Naive thymus-derived CD4-positive, alpha-beta T cell (primary cell): ENCODE measurements around the gene CTNNA3. TPM values are rescaled to one million over a fixed set of nuclear protein-coding genes. Genes with fewer than 3 reads are reported as not detected.

Experiments
- ATAC-seq: fragments of 150-1000 bp; cut with Tn5 transposase; 2 replicates; pipeline ENCODE4 v1.10.0; 2021; ENCODE audit warnings: mild to moderate bottlenecking, moderate library complexity
- CTCF ChIA-PET: fragments of 350-600 bp; sonication (Branson Sonifier 250); formaldehyde crosslinking; loops from one replicate; lab custom pipeline; 2021; ENCODE audit warnings: antibody characterized with exemption; lab: Charles Lee
- POLR2A ChIA-PET: fragments of 350-600 bp; sonication (Branson Sonifier 250); formaldehyde crosslinking; loops from one replicate; lab custom pipeline; 2021; ENCODE audit warnings: antibody characterized with exemption, inconsistent platforms; lab: Charles Lee
- DNase-seq, 9 donors: peaks; one replicate each; pipeline versions ENCODE4 v3.0.0 to v3.0.0-alpha.2; 2020 to 2022; ENCODE audit warnings: mixed read lengths in 1 of 9
- H3K27ac ChIP-seq: one replicate; pipeline ENCODE4 v1.7.0; 2013; ENCODE audit warnings: mild to moderate bottlenecking, low read depth, low read length, moderate library complexity
- H3K27me3 ChIP-seq, 2 donors: one replicate each; pipeline ENCODE4 v1.7.0; 2013; ENCODE audit warnings: low read length in 2 of 2, mild to moderate bottlenecking in 2 of 2, moderate library complexity in 2 of 2; ENCODE audit not compliant: control insufficient read depth in 2 of 2, insufficient read depth in 2 of 2
- H3K36me3 ChIP-seq, 3 experiments: 1 replicate in 2 of 3; 2 replicates in 1 of 3; pipeline ENCODE4 v1.7.0; 2013; ENCODE audit warnings: low read length in 3 of 3, mild to moderate bottlenecking in 3 of 3, moderate library complexity in 1 of 3; ENCODE audit not compliant: insufficient read depth in 3 of 3, control insufficient read depth in 2 of 3
- H3K4me1 ChIP-seq, 2 donors: one replicate each; pipeline ENCODE4 v1.7.0; 2013; ENCODE audit warnings: low read length in 2 of 2, mild to moderate bottlenecking in 2 of 2, moderate library complexity in 1 of 2; ENCODE audit not compliant: control insufficient read depth in 2 of 2, insufficient read depth in 2 of 2
- H3K4me3 ChIP-seq: 2 replicates; pipeline ENCODE4 v1.7.0; 2013; ENCODE audit warnings: mild to moderate bottlenecking, low read length
- H3K9me3 ChIP-seq, 3 experiments: 1 replicate in 2 of 3; 2 replicates in 1 of 3; pipeline ENCODE4 v1.7.0; 2013; ENCODE audit warnings: low read length in 3 of 3; ENCODE audit not compliant: control insufficient read depth in 2 of 3
- H3K27ac Mint-ChIP-seq, 9 donors: one replicate each; pipeline ENCODE4 v1.8.0; 2020 to 2022; ENCODE audit warnings: mixed read lengths in 9 of 9, mild to moderate bottlenecking in 8 of 9, moderate library complexity in 5 of 9, inconsistent platforms in 2 of 9
- H3K27me3 Mint-ChIP-seq, 5 donors: one replicate each; pipeline ENCODE4 v1.8.0; 2021 to 2022; ENCODE audit warnings: mixed read lengths in 5 of 5, mild to moderate bottlenecking in 1 of 5
- H3K36me3 Mint-ChIP-seq, 5 donors: one replicate each; pipeline ENCODE4 v1.8.0; 2020 to 2022; ENCODE audit warnings: mixed read lengths in 5 of 5, mild to moderate bottlenecking in 3 of 5, inconsistent platforms in 1 of 5
- H3K4me1 Mint-ChIP-seq, 7 donors: one replicate each; pipeline ENCODE4 v1.8.0; 2020 to 2022; ENCODE audit warnings: mixed read lengths in 7 of 7, mild to moderate bottlenecking in 3 of 7, inconsistent platforms in 1 of 7
- H3K4me3 Mint-ChIP-seq, 10 donors: one replicate each; pipeline ENCODE4 v1.8.0; 2020 to 2022; ENCODE audit warnings: mild to moderate bottlenecking in 10 of 10, mixed read lengths in 10 of 10, moderate library complexity in 6 of 10, inconsistent platforms in 2 of 10
- H3K9me3 Mint-ChIP-seq, 11 donors: one replicate each; pipeline ENCODE4 v1.8.0; 2020 to 2022; ENCODE audit warnings: mixed read lengths in 11 of 11, mild to moderate bottlenecking in 4 of 11, inconsistent platforms in 1 of 11, moderate library complexity in 1 of 11
- intact Hi-C, 2 donors: fragments of 100-400 bp; cut with micrococcal nuclease; formaldehyde crosslinking; loops; one replicate each; pipeline ENCODE4 v1.15.1; 2023
- polyA plus RNA-seq, 2 donors: library from polyadenylated mRNA; unstranded; fragments of 300-500 nt; fragmentation: Illumina TruSeq; gene quantifications; one replicate each; pipeline ENCODE4 v1.2.3, GENCODE V29; 2021
- total RNA-seq, 6 experiments: library from RNA in 5 of 6; stranded (reverse) in 5 of 6; gene quantifications; 1 replicate in 5 of 6; 2 replicates in 1 of 6; pipeline ENCODE4 v1.2.3 and lab custom pipeline; 2021 to 2026

Gene CTNNA3
- total and polyA plus RNA-seq, 7 experiments from 2014 or later = 0.43 to 0.84 (median 0.71) TPM; not detected in 2

- ATAC-seq (no peak), DNase-seq (no peak)
- H3K27me3 ChIP-seq = no peaks in the 10 kb centered on the region
- POLR2A ChIA-PET = no interaction called here
- CTCF ChIA-PET = no interaction called here
- Mint-ChIP-seq H3K27me3 (no peaks in the 10 kb centered on the region), H3K9me3 (peaks cover 0 to 9% (median 0%) of the 10 kb centered on the region in 11 donors), H3K27ac (no peak overlapping the region), H3K36me3 (no peaks in the 10 kb centered on the region), H3K4me3 (no peak overlapping the region), H3K4me1 (no peaks in the 10 kb centered on the region)
- no peak overlapping the region for H3K4me3 ChIP-seq
- no peaks in the 10 kb centered on the region for H3K36me3 ChIP-seq
- intact Hi-C loops = no loop called here
- H3K9me3 ChIP-seq = no peaks in the 10 kb centered on the region
- no peak overlapping the region for H3K27ac ChIP-seq
- no peaks in the 10 kb centered on the region for H3K4me1 ChIP-seq
Observed at GRCh38 chr10:66714741-66715140, 981.3 kb downstream of the CTNNA3 start.

GRCh38 chr10:66713387-66713786, 982.6 kb downstream of the CTNNA3 start:
- no peak overlapping the region for H3K4me3 Mint-ChIP-seq
- no peaks in the 10 kb centered on the region for H3K9me3 ChIP-seq
- DNase-seq (no peak), ATAC-seq (no peak)
- no peak overlapping the region for H3K27ac Mint-ChIP-seq
- H3K9me3 Mint-ChIP-seq = peaks cover 0 to 4% (median 0%) of the 10 kb centered on the region in 11 donors
- intact Hi-C loops = no loop called here
- ChIA-PET CTCF (no interaction called here), POLR2A (no interaction called here)
- no peaks in the 10 kb centered on the region for H3K27me3 Mint-ChIP-seq
- no peak overlapping the region for H3K27ac ChIP-seq
- H3K4me1 ChIP-seq = no peaks in the 10 kb centered on the region
- H3K4me1 Mint-ChIP-seq = no peaks in the 10 kb centered on the region
- H3K36me3 ChIP-seq = no peaks in the 10 kb centered on the region
- no peaks in the 10 kb centered on the region for H3K36me3 Mint-ChIP-seq
- no peaks in the 10 kb centered on the region for H3K27me3 ChIP-seq
- no peak overlapping the region for H3K4me3 ChIP-seq

- Mint-ChIP-seq H3K4me1 (no peaks in the 10 kb centered on the region), H3K9me3 (peaks cover 0 to 4% (median 0%) of the 10 kb centered on the region in 11 donors), H3K27ac (no peak overlapping the region), H3K27me3 (no peaks in the 10 kb centered on the region), H3K4me3 (no peak overlapping the region), H3K36me3 (no peaks in the 10 kb centered on the region)
- Histone ChIP-seq H3K4me1 (no peaks in the 10 kb centered on the region), H3K27me3 (no peaks in the 10 kb centered on the region), H3K27ac (no peak overlapping the region), H3K4me3 (no peak overlapping the region), H3K9me3 (no peaks in the 10 kb centered on the region), H3K36me3 (no peaks in the 10 kb centered on the region)
- ChIA-PET POLR2A (no interaction called here), CTCF (no interaction called here)
- DNase-seq (no peak), ATAC-seq (no peak)
- intact Hi-C loops = no loop called here
Observed at GRCh38 chr10:66698069-66698468, 997.9 kb downstream of the CTNNA3 start.

GRCh38 chr10:66695046-66695445, 1000.9 kb downstream of the CTNNA3 start:
- Histone ChIP-seq H3K9me3 (no peaks in the 10 kb centered on the region), H3K4me3 (no peak overlapping the region), H3K4me1 (no peaks in the 10 kb centered on the region), H3K27ac (no peak overlapping the region), H3K27me3 (no peaks in the 10 kb centered on the region), H3K36me3 (no peaks in the 10 kb centered on the region)
- CTCF ChIA-PET = no interaction called here
- DNase-seq (no peak), ATAC-seq (no peak)
- H3K36me3 Mint-ChIP-seq = no peaks in the 10 kb centered on the region
- H3K27me3 Mint-ChIP-seq = no peaks in the 10 kb centered on the region
- intact Hi-C loops = no loop called here
- POLR2A ChIA-PET = interaction anchor here (0.5 kb wide), 1 partner anchor 799 kb away, joined by 4 read pairs; no protein-coding TSS in a partner anchor
- H3K4me3 Mint-ChIP-seq = no peak overlapping the region
- no peaks in the 10 kb centered on the region for H3K4me1 Mint-ChIP-seq
- H3K27ac Mint-ChIP-seq = no peak overlapping the region
- peaks cover 0 to 7% (median 2%) of the 10 kb centered on the region in 11 donors for H3K9me3 Mint-ChIP-seq

GRCh38 chr10:66684581-66684980, 1011.4 kb downstream of the CTNNA3 start:
- H3K36me3 Mint-ChIP-seq = no peaks in the 10 kb centered on the region
- POLR2A ChIA-PET = no interaction called here
- H3K9me3 ChIP-seq = no peaks in the 10 kb centered on the region
- no peak overlapping the region for H3K27ac Mint-ChIP-seq
- CTCF ChIA-PET = no interaction called here
- H3K4me3 ChIP-seq = no peak overlapping the region
- no peak for ATAC-seq
- no peak overlapping the region for H3K27ac ChIP-seq
- no peak for DNase-seq
- H3K27me3 Mint-ChIP-seq = peaks cover 0 to 2% (median 0%) of the 10 kb centered on the region in 5 donors
- H3K27me3 ChIP-seq = no peaks in the 10 kb centered on the region
- H3K4me3 Mint-ChIP-seq = no peak overlapping the region
- H3K9me3 Mint-ChIP-seq = peaks cover 0 to 8% (median 2%) of the 10 kb centered on the region in 11 donors
- intact Hi-C loops = no loop called here
- no peaks in the 10 kb centered on the region for H3K4me1 Mint-ChIP-seq
- H3K36me3 ChIP-seq = no peaks in the 10 kb centered on the region
- H3K4me1 ChIP-seq = no peaks in the 10 kb centered on the region

- CTCF ChIA-PET = no interaction called here
- no peaks in the 10 kb centered on the region for H3K4me1 ChIP-seq
- no peak overlapping the region for H3K4me3 Mint-ChIP-seq
- no peaks in the 10 kb centered on the region for H3K36me3 ChIP-seq
- ATAC-seq (no peak), DNase-seq (no peak)
- H3K27ac Mint-ChIP-seq = no peak overlapping the region
- H3K9me3 Mint-ChIP-seq = peaks cover 0 to 7% (median 0%) of the 10 kb centered on the region in 11 donors
- no peaks in the 10 kb centered on the region for H3K36me3 Mint-ChIP-seq
- H3K27me3 Mint-ChIP-seq = no peaks in the 10 kb centered on the region
- intact Hi-C loops = no loop called here
- H3K4me1 Mint-ChIP-seq = no peaks in the 10 kb centered on the region
- H3K9me3 ChIP-seq = no peaks in the 10 kb centered on the region
- no peaks in the 10 kb centered on the region for H3K27me3 ChIP-seq
- H3K27ac ChIP-seq = no peak overlapping the region
- POLR2A ChIA-PET = no interaction called here
- H3K4me3 ChIP-seq = no peak overlapping the region
Observed at GRCh38 chr10:66680886-66681285, 1015.1 kb downstream of the CTNNA3 start.

- ChIA-PET CTCF (no interaction called here), POLR2A (no interaction called here)
- intact Hi-C loops = no loop called here
- Mint-ChIP-seq H3K36me3 (no peaks in the 10 kb centered on the region), H3K4me3 (no peak overlapping the region), H3K4me1 (no peaks in the 10 kb centered on the region), H3K27ac (no peak overlapping the region), H3K27me3 (no peaks in the 10 kb centered on the region), H3K9me3 (peaks cover 0 to 11% (median 0%) of the 10 kb centered on the region in 11 donors)
- Histone ChIP-seq H3K27ac (no peak overlapping the region), H3K4me3 (no peak overlapping the region), H3K36me3 (no peaks in the 10 kb centered on the region), H3K4me1 (no peaks in the 10 kb centered on the region), H3K9me3 (no peaks in the 10 kb centered on the region), H3K27me3 (no peaks in the 10 kb centered on the region)
- no peak for ATAC-seq
- no peak for DNase-seq
Observed at GRCh38 chr10:66678521-66678920, 1017.5 kb downstream of the CTNNA3 start.
